ENCODE results near the gene KRTAP9-7.
"Not testable (repeated sequence)": the region's sequence is repeated elsewhere in the genome, so short reads cannot be mapped to it uniquely, and the experiment has no call there.

KRTAP9-7 gene

GRCh38 chr17:41275648-41276190, at the start of gene KRTAP9-7:
KRTAP9-7 (plus strand) TSS chr17:41275698; CDS start chr17:41275698, 0 bp downstream.
- not testable (repeated sequence) for DNase-seq

GRCh38 chr17:41226051-41226450, 49.4 kb upstream of the KRTAP9-7 start:
- no peak for DNase-seq

- not testable (repeated sequence) for DNase-seq
Measured at GRCh38 chr17:41226598-41227095, 48.9 kb upstream of the KRTAP9-7 start, which contains the start of gene KRTAP9-2. KRTAP9-2 (plus strand) TSS chr17:41226648; CDS start chr17:41226655, 7 bp downstream.

GRCh38 chr17:41230094-41230493, 45.4 kb upstream of the KRTAP9-7 start:
- DNase-seq = no peak

- no peak for DNase-seq
Measured at GRCh38 chr17:41231731-41232130, 43.8 kb upstream of the KRTAP9-7 start.

GRCh38 chr17:41232399-41233105, 42.9 kb upstream of the KRTAP9-7 start, which contains the start of gene KRTAP9-3:
KRTAP9-3 (plus strand) TSS chr17:41232449; CDS start chr17:41232502, 53 bp downstream.
- DNase-seq = not testable (repeated sequence)

- DNase-seq = not testable (repeated sequence)
Measured at GRCh38 chr17:41237116-41237515, 38.4 kb upstream of the KRTAP9-7 start.

GRCh38 chr17:41237949-41238437, 37.5 kb upstream of the KRTAP9-7 start, which contains the start of gene KRTAP9-8:
KRTAP9-8 (plus strand) TSS chr17:41237999; CDS start chr17:41238052, 53 bp downstream.
- DNase-seq = not testable (repeated sequence)

GRCh38 chr17:41246995-41247787, 28.3 kb upstream of the KRTAP9-7 start:
- DNase-seq = not testable (repeated sequence)

- DNase-seq = not testable (repeated sequence)
Measured at GRCh38 chr17:41249637-41250240, 25.8 kb upstream of the KRTAP9-7 start, which contains the start of gene KRTAP9-4. KRTAP9-4 (plus strand) TSS chr17:41249687; CDS start chr17:41249721, 34 bp downstream.

- no peak for DNase-seq
Measured at GRCh38 chr17:41251261-41251660, 24.2 kb upstream of the KRTAP9-7 start.

- no peak for DNase-seq
Measured at GRCh38 chr17:41254861-41255260, 20.6 kb upstream of the KRTAP9-7 start.

GRCh38 chr17:41255381-41256290, 19.9 kb upstream of the KRTAP9-7 start, which contains the start of gene KRTAP9-9:
KRTAP9-9 (plus strand) TSS chr17:41255384.
- DNase-seq = not testable (repeated sequence)

GRCh38 chr17:41256291-41256685, 19.2 kb upstream of the KRTAP9-7 start:
- no peak for DNase-seq

- no peak for DNase-seq
Measured at GRCh38 chr17:41258406-41258805, 17.1 kb upstream of the KRTAP9-7 start.

- no peak for DNase-seq
Measured at GRCh38 chr17:41263212-41263611, 12.3 kb upstream of the KRTAP9-7 start.

GRCh38 chr17:41264599-41264998, 10.9 kb upstream of the KRTAP9-7 start:
- no peak for DNase-seq

- DNase-seq = no peak
Measured at GRCh38 chr17:41265078-41265477, 10.4 kb upstream of the KRTAP9-7 start, which contains the start of gene KRTAP9-6. KRTAP9-6 (plus strand) TSS chr17:41265378; CDS start chr17:41265378, 0 bp downstream.

- no peak for DNase-seq
Measured at GRCh38 chr17:41267711-41268110, 7.8 kb upstream of the KRTAP9-7 start.

GRCh38 chr17:41271323-41271722, 4.2 kb upstream of the KRTAP9-7 start:
- not testable (repeated sequence) for DNase-seq

GRCh38 chr17:41271858-41272257, 3.6 kb upstream of the KRTAP9-7 start:
- DNase-seq = no peak

Data from T1000 (cell line).